ENCODE data around the gene F3. TPM values are rescaled to one million over a fixed set of nuclear protein-coding genes. Genes with fewer than 3 reads are reported as not detected.

The F3 gene
- polyA plus RNA-seq, 3 donors, result 36.8 to 64.1 (median 41.2) TPM

DNA sequence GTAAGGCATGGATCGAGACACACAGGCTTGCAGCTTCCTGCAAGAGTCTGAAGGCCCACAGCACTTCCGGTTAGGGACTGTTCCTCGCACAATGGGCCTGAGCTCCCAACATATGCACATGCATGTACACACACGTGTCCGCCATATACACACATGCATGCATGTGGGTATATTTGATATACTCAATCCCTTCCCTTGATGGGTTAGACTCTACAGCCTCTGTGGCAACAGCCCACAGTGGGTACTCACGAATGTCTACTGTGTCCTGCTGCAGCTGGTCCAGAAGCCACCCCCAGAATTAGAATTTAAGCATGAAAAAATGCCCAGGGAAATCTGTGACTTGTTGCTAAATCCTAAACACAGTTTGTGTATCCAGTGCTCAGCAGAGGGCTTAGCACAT lies 9.9 kb downstream of the F3 start:
- no peak for DNase-seq

DNA sequence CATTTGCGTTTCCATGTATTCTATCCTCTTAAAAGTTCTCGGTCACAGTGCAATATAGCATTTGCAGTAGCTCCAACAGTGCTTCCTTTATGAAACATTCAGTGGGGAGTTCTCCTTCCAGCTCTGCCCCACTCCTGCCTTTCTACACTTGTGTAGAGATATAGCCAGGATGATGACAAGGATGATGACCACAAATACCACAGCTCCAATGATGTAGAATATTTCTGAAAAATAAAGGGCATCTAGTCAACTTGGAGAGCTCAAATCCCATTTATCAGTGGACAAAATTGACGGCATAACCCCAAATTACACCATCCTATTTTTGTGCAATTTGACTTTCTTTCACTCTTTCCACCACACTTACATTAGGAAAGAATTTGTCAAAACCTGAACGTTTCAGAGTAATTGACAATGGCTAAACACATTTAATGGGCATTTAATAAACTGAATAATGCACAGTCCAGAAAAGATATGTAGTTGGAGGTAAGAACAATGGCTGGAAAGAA lies 11.1 kb downstream of the F3 start:
- DNase-seq, result no peak

DNA sequence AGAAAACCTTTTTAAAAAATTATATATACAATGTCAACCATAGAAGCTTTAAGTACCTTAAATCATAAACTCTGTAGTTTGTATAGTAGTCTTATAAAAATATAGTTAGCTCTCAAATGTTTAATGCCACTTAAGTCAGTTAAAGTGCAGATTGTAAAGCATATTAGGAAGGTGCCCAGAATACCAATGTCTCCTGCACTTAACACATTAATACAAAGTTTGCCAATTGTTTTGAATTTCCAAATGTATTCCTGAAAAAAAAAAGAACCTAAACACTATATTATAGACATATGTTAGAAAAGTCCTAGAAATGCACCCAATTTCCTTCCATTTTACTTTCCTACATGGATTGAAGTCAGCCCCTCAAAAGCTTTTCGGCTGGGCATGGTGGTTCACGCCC lies 12.1 kb downstream of the F3 start:
- no peak for DNase-seq

DNA sequence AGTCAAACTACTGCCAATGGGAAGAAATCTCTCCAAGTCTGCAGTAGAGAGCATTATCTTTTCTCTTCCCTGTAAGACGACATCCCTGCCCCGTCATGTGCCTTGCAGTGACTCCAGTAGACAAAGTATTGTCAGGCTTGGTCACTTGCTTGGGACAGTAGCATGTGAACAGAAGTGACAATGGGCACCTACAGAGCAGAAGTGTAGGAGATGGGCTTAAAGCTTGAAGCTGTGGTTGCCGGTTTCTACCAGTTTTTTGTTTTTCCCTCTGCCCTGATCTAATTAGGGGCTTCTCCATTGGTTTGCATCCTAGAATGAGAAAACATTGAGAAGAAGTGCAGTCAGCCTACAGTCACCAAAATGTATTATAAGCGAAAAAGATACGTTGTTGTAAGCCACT lies 12.7 kb downstream of the F3 start:
- DNase-seq, result no peak

DNA sequence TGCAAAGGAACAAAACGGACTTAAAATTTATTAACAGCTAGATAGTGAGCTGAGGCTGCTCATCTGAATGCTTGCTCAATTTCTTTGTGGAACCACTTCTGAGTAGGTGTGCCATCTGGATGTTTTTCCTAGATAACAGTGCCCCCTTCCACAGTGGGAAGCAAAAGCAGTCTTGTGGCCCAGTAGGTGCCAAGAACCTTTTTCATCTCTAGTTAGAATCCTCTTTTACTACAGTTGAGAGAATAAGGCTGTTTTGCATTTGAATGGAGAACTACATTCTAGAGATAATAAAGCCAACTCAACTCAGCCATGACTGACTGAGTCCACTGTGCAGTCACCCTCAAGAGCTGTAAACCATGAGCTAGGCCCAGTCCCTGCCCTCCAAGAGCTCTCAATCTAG lies 13.3 kb downstream of the F3 start:
- DNase-seq, result no peak

DNA sequence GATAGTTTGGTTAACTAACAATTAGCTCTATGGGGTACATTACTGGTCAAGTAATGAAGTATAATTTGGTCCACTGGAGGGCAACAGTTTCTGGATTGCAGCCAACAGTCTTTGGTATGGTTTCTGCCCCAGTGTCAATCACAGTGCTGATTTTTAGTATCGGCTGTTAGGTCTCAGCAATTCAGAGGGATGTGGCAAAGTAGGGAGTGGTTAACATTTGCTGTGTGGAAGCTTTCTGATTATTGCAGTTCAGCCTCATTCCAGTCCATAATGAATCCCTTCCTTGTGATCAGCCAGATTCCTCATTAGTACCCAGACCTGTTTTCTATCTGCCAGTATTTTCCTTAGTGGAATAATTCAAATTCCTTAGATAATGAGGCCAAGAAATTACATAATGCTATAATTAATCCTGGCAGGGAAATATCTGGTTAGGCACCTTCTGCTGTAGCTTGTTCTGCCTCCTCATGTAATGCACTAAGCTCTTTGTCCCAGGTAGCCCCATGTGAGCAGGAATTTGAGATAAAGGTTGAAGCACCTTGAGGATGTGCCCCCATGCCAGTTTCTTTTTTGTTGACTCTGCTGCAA lies 14.0 kb downstream of the F3 start:
- no peak for DNase-seq

DNA sequence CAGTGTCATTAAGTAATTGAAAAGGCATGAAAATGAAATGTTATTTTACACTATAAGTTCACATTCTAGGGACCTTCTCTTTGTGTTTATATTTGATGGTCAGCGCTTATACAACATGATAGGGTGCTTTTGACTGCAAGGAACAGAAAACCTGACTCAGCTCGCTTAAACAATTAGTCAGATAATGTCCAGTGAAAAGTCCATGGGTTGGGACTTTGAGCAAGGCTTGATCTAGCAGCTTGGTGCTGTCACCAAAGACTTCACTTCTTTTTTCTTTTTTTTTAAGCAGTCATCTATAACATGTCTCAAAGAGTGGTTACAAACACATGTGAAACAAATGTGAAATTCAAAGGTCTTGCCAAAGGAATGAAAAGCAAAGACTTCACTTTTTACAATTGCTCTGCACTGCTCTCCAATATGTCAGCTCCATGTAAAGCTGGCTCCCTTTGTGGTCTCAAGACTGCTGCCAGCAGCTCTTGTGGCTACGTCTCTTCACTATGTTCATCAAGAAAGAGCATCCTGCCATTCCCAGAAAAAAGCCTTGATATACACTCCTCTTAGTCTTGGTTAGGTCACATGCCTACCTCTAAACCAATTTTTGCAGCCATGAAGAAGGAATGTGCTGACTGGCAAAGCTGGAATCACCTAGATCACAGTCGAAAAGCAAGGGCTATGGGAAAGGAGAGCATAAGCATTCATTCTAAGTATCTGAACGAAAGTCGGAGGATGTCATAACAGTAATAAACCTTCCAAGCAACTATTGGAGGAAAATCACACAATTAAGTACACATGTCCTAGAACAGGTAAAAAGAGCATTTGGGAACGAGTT lies 15.2 kb downstream of the F3 start:
- DNase-seq, result no peak

DNA sequence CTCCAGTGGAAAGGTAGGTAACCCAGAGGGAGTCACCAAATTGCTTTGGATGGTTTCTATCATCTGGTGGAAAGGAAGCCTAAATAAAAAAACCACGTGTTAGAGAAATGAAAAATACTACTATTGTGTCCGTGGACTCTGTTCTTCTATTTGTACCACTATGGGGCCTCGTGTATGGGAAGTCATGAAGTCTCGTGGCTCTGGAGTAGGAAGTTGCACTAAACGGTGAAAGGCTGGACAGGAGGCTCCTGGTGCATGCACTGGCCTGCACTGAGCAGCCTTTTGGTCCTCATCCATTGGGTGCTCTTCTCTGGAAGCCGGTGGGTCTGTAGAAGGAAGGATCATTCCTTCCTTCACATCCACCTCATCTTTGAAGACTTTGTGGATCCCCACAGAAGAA lies 17.0 kb downstream of the F3 start:
- DNase-seq, result no peak

DNA sequence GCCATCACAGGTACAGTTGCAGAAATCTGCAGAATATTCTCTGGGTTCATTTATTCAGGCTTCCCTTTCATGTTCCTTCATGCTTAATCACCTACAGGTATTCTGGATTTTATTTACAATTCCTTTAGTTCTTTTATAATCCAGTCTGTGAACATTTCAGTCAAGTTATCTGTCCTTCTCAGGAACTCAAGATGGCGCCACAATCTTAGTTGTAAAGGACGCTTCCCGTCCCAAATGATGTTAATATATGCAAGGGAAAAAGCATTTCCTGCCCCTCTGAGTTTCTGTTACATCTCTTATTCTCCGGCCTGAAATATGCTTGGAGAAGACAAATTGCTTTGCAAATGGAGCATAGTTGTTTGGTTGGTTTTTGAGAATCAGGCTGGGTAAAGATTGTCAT lies 19.3 kb downstream of the F3 start:
- DNase-seq, result peak; percentile 59

DNA sequence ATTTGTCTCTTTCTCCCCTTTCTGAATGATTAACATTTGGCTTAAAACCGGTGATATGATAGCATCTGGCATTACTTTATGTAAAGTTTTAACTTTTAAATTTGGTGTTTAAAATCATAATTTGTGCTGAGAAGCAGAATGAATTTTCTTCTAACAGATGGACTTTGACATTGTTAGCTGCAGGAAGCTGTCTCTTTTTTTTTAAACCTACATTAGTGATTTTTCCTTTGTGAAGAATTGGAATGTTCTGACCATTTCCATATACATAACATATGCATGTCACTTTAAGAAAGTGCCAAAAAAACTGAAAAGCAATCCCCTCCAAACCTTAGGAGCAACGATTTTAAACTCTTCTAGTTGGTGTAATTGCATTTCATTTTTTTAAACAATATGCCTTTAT lies 22.2 kb downstream of the F3 start:
- DNase-seq, result no peak

DNA sequence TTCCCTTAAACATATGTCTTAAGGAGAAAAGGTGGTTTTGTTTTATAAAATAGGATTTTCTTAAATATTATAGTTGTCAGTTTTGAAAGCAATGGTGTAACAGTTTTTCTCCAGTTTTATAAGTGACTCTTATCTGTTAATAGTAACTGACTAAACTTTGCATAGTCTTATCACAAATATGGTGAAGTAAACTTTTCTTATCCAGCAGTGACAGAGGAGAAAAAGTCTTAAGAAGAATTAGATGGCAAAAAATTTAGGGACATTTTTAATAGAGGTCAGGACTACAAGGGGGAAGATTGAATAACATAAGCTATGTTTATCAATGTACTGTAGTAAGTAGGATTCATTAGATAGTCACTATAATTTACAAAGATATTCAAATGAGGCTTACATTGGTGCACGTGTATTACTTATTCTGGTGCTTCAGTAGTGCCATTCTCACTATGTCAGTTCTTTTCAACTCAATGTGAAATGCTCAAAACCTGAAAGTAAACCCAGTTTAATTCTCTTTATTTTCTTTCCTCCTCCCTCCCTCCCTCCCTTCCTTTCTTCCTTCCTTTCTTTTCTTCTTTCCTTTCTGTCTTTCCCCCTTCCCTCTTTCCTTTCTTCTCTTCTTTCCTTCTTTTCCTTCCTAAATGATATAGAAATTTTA lies 26.1 kb downstream of the F3 start:
- DNase-seq, result no peak

DNA sequence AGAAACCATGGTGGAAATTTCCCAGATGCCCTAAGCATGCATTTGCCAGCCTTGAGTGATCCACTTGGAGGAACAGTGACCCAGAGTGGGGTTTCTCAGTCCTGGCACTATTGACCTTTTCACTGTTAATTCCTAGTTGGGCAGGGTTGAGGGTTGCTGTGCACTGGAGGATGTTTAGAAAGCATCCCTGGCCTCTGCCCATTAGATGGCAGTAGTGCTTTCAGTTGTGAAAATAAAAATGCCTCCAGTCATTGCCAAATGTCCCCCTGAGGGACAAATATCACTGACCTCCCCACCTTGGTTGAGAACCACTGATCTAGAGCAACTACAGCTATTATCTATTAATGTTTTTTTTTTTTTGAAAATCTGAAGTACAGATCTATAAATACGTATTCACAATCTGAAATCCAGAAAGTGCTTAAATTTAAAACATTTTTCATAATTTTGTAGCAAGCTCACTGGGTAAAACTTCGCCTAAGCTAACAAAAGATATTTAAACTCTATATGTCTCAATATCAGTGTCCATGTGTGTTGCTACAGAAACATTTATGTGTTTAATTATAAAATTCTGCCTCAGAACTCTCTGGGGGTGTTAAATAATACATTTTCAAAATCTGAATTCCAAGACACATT lies 27.3 kb downstream of the F3 start:
- no peak for DNase-seq

DNA sequence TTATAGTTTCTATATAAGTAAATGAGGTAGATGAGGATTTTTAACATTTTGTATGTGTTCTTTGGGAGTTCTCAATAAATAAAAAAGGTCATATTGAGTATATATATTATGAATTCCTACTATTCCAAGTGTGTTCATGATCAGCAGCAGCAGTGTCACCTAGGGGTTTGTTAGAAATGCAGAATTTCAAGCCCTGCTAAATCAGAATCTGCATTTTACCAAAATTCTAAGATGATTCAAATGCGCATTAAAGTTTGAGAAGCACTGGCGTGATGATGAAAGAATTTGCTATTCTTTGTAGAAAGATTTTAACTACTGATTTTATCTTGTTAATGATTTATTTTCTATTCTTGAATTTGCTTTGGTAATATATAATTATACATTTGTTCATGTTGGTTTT lies 28.7 kb downstream of the F3 start:
- DNase-seq, result no peak

DNA sequence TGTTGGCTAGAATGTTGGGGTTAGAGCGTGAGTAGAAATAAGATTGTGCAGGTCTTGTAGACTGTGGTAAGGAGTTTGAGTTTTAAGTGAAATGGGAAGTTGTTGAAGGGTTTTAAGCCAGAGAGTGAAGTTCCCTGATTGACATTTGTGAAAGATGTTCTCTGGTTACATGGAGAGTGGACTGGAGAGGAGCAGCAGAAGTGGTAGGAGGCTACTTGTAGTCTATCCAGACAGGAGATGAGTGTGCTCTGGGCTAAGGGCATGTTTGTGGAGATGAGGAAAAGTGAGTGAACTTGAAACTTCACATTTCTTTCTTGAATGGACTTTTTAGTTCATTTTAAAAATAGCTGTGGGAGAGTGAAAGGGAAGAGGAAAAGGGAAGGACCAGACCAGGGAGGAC lies 37.0 kb downstream of the F3 start:
- DNase-seq, result no peak

DNA sequence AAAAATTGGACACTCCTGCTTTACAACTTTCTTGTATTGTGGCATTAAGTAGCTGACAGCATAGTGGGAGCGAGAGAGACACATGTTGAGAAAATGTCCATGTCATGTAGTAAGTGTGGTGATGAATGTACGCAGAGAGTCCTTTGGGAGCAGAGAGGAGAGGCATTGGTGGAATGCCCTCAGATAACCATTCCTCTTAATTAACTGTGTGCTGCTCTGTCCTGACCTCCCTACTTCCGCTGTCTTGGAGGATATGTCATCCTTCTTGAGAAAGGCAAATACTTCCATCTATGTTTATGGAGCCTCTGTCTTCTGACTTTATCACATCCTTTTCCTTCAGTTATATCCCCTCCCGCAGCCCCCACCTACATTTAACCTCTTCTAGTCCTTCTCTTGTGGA lies 38.4 kb downstream of the F3 start:
- DNase-seq, result no peak

DNA sequence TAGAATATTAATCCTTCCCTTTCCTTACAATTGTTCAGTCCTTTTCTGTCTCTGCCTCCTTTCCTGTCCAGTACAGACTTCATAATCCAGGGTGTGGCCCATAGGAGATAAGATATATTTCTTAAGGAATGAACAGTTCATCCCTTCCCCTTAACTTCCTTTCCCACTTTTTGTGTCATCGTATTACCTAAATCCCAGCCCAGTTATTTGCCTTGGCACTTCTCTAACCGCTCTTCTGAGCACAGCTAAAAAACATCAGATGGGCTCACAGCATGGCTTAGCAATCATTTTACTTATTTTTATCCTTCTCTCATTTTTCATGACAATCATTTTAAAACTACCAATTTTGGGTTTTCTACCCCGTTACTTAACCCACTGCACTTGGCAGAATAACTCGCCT lies 39.6 kb downstream of the F3 start:
- DNase-seq, result no peak

DNA sequence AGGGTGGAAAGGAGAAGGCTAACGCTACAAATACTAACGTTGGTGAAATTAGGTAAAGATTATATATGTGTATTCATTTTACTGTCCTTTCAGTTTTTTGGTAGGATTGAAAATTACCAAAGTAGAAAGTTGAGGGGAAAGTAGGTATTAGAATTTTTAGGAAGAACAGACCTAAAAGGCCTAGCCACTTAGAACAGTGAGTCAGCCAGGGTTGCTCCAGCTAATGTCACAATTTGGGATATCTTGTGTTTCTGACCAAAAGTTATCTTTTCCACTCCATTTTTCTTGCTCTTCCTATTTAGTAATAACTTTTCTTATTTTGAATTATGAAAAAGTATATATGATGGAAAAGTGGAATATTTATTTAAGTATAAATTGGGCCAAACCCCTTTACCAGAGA lies 40.1 kb downstream of the F3 start:
- no peak for DNase-seq

DNA sequence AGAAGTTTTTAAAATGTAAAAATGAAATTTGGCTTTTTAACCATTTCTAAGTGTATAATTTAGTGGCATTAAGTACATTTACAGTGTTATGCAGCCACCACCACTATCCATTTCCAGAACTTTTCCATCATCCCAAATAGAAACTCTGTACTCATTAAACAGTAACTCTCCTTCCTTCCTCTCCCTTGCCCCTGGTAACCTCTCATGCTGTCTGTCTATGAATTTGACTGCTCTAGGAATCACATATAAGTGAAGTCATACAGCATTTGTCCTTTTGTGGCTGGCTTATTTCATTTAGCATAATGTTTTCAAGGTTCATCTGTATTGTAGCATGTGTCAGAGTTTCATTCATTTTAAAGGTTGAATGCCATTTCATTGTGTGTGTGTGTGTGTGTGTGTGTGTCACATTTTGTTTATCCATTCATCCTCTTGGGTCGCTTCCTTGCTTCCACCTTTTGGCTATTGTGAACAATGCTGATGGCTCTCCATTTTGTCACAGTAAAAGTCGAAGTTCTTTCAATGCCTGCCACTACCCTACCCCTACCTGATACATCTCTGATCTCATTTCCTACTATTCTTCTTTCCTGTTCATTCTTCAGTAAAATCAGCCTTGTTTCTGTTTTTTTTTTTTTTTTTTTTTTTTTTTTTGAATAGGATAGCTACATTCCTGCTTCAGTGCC lies 45.3 kb downstream of the F3 start:
- no peak for DNase-seq

DNA sequence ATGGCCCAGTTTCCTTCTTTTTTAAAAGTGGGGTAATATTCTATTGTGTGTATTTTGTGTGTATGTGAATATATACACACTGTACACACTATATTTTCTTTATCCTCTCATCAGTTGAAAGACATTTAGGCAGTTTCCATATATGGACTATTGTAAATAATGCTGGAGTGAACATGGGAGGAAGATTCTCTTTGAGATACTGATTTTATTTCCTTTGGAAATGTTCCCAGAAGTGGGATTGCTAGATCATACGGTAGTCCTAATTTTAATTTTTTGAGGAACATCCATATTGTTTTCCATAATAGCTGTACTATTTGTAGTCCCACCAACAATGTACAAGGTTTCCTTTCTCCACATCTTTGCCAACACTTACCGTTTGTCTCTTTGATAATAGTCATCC lies 51.0 kb downstream of the F3 start:
- DNase-seq, result no peak

DNA sequence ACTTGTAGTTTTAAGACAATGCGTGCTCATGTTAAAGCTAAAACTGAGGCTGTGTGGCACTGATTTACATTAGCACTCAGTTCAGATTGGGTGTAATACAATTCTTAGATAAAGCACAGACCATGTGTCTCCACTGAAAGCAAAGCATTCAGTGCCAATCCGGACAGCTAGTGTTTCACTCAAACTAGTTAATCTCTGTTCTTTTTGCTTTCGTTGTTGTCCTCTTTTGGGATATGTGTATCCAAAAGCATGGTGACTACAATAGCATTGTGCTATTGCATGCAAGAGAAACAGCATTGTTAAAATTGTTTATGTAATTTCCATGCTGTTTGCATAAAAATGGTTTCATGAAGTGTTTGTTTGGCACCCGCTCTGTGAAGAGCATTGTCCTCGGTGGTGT lies 54.6 kb downstream of the F3 start:
- DNase-seq, result no peak

DNA sequence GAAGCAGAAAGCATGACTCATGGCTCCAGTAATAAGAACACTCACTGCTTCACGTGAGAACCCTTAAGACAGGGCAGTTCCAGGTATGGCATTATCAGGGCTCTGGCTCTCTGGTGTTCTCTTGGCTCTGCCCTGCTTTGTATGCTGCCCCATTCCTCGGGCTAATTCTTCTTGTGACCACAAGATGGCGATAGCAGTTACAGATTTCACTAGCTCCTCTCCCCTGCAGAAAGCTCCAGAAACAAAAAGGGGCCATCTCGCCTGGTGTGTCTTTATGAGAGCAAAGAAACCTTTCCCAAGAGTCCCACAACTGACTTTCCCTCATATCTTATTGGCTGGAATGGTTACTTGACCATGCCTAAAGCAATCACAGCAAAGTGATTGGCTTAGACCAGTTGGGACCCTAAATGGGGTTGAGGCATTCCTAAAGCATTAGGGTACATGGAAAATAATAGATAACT lies 60.1 kb downstream of the F3 start:
- DNase-seq, result peak; percentile 43

DNA sequence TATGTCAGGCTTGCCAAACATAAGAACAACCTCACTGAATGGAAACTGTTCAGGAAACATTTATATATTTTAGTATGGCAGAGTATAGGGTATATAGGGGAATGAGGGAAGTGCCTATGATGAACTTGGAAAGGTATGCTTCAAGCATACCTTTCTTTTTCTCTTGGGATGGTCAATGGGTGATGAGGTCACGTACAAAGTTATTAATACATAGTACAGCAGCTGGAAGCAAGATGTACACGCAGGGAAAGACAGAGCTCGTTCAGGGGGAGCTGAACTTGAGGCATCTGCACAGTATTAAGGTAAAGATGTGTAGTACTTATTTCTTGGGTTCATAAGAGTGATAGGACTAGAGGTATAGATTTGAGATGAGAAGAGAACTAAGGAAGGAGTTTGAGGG lies 61.9 kb downstream of the F3 start:
- DNase-seq, result no peak
